Measurements from ENCODE around the gene AP1S2.
"Not testable (repeated sequence)": the region's sequence is repeated elsewhere in the genome, so short reads cannot be mapped to it uniquely, and the experiment has no call there.

AP1S2 gene

GRCh38 chrX:15854080-15854655 is 445 bp downstream of the AP1S2 start:
- DNase-seq, result peak in 1 of 2 donors; percentile 38

GRCh38 chrX:15853586-15854079 is 980 bp downstream of the AP1S2 start:
- DNase-seq, result no peak

- DNase-seq, result no peak
Observed at GRCh38 chrX:15849555-15849954, 5.1 kb downstream of the AP1S2 start.

- DNase-seq, result no peak
Observed at GRCh38 chrX:15848576-15848975, 6.0 kb downstream of the AP1S2 start.

- DNase-seq, result no peak
Observed at GRCh38 chrX:15843960-15844359, 10.7 kb downstream of the AP1S2 start.

GRCh38 chrX:15841853-15842516 is 12.6 kb downstream of the AP1S2 start:
- no peak for DNase-seq

GRCh38 chrX:15838017-15838416 is 16.6 kb downstream of the AP1S2 start:
- no peak for DNase-seq

- DNase-seq, result no peak
Observed at GRCh38 chrX:15834827-15835595, 19.6 kb downstream of the AP1S2 start.

- no peak for DNase-seq
Observed at GRCh38 chrX:15834053-15834452, 20.6 kb downstream of the AP1S2 start.

- not testable (repeated sequence) for DNase-seq
Observed at GRCh38 chrX:15831347-15831746, 23.3 kb downstream of the AP1S2 start.

GRCh38 chrX:15829217-15829616 is 25.4 kb downstream of the AP1S2 start:
- no peak for DNase-seq

GRCh38 chrX:15825936-15826335 is 28.7 kb downstream of the AP1S2 start:
- DNase-seq, result no peak

- no peak for DNase-seq
Observed at GRCh38 chrX:15822922-15823321, 31.7 kb downstream of the AP1S2 start.

GRCh38 chrX:15820106-15821073 is 34.2 kb downstream of the AP1S2 start:
- no peak for DNase-seq

GRCh38 chrX:15816886-15817285 is 37.7 kb downstream of the AP1S2 start:
- DNase-seq, result no peak

- no peak for DNase-seq
Observed at GRCh38 chrX:15816438-15816809, 38.2 kb downstream of the AP1S2 start.

GRCh38 chrX:15815779-15816437 is 38.7 kb downstream of the AP1S2 start:
- no peak for DNase-seq

GRCh38 chrX:15814771-15815365 is 39.7 kb downstream of the AP1S2 start:
- no peak for DNase-seq

- DNase-seq, result no peak
Observed at GRCh38 chrX:15813416-15813815, 41.2 kb downstream of the AP1S2 start.

- DNase-seq, result no peak
Observed at GRCh38 chrX:15812192-15812938, 42.2 kb downstream of the AP1S2 start.

- DNase-seq, result no peak
Observed at GRCh38 chrX:15808254-15808653, 46.4 kb downstream of the AP1S2 start.

Measured in hippocampal formation (tissue), 2 donors.